ENCODE results near the gene CXXC5. TPM values are rescaled to one million over a fixed set of nuclear protein-coding genes. Genes with fewer than 3 reads are reported as not detected.
A peak's percentile ranks its signal among the peaks of the same experiment; 100 is the strongest.

The CXXC5 gene
- total RNA-seq, 1 donor from 2014 or later: 151 TPM

DNA sequence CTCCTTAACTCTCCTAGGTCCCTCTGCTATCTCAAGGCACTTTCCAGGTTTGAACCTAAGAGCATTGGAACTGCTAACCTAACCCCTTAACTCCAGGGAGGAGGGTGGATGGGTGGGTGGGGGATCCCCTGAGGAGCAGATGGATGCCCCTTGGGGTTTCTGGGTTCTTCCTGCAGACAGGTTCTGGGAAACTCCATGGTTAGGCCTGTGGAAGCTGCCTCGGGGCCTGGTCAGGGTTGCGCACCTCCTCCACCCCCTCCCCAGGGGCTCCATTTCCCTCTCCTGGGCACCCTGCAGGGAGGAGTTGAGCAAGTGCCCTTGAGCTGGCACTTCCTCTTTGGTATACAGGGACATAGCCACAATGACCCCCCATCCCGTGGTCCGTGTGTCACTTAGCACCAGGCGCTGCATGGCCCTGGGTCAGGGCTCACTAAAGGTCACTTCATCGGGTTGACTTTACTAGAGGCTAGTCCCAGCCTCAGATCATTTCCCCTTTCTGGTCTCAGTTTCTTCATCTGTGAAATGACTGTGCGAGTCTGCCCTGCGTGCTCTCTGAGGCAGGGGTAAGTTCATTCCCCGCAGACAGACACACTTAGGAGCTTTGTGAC lies 16.0 kb downstream of the CXXC5 start:
- Histone ChIP-seq H4K20me1 (ENCODE audit: insufficient read depth, low read length) (peaks cover 72% of the 10 kb centered on the region), H3K27ac (ENCODE audit: low read depth, low read length) (no peak overlapping the region), H3K9ac (ENCODE audit: low read length) (no peak overlapping the region), H3K9me3 (ENCODE audit: insufficient read depth, low read depth, low read length) (no peaks in the 10 kb centered on the region), H3K79me2 (ENCODE audit: insufficient read depth, low read length) (peaks cover 95% of the 10 kb centered on the region), H3K36me3 (ENCODE audit: insufficient read depth, low read length) (no peaks in the 10 kb centered on the region), H2AFZ (ENCODE audit: low read depth, low read length) (no peak overlapping the region), H3K4me3 (ENCODE audit: insufficient read depth, low read depth, low read length) (no peak overlapping the region), H3K27me3 (ENCODE audit: insufficient read depth, low read length) (no peaks in the 10 kb centered on the region), H3K4me2 (ENCODE audit: low read length) (no peak overlapping the region), H3K4me1 (ENCODE audit: insufficient read depth, low read length) (peaks cover 73% of the 10 kb centered on the region)
- Mint-ChIP-seq H3K27ac (ENCODE audit: unreplicated experiment) (no peak overlapping the region), H3K4me1 (ENCODE audit: low read depth, unreplicated experiment) (peaks cover 54% of the 10 kb centered on the region), H3K27me3 (ENCODE audit: low read depth, unreplicated experiment) (no peaks in the 10 kb centered on the region), H3K9me3 (ENCODE audit: unreplicated experiment) (no peaks in the 10 kb centered on the region), H3K36me3 (ENCODE audit: low read depth, unreplicated experiment) (peaks cover 2% of the 10 kb centered on the region), H3K4me3 (ENCODE audit: unreplicated experiment) (peak overlapping the region; percentile 50)
- TF ChIP-seq EZH2 (IDR thresholded peaks at IDR 0.05; ENCODE audit: insufficient read depth, low read length): no peak
- TF ChIP-seq, protein P1, sequence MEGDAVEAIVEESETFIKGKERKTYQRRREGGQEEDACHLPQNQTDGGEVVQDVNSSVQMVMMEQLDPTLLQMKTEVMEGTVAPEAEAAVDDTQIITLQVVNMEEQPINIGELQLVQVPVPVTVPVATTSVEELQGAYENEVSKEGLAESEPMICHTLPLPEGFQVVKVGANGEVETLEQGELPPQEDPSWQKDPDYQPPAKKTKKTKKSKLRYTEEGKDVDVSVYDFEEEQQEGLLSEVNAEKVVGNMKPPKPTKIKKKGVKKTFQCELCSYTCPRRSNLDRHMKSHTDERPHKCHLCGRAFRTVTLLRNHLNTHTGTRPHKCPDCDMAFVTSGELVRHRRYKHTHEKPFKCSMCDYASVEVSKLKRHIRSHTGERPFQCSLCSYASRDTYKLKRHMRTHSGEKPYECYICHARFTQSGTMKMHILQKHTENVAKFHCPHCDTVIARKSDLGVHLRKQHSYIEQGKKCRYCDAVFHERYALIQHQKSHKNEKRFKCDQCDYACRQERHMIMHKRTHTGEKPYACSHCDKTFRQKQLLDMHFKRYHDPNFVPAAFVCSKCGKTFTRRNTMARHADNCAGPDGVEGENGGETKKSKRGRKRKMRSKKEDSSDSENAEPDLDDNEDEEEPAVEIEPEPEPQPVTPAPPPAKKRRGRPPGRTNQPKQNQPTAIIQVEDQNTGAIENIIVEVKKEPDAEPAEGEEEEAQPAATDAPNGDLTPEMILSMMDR (IDR thresholded peaks at IDR 0.05; ENCODE audit: insufficient read depth, low read depth, low read length): no peak
- no peak for FAIRE-seq
- no peak for DNase-seq (ENCODE audit: low read depth)

DNA sequence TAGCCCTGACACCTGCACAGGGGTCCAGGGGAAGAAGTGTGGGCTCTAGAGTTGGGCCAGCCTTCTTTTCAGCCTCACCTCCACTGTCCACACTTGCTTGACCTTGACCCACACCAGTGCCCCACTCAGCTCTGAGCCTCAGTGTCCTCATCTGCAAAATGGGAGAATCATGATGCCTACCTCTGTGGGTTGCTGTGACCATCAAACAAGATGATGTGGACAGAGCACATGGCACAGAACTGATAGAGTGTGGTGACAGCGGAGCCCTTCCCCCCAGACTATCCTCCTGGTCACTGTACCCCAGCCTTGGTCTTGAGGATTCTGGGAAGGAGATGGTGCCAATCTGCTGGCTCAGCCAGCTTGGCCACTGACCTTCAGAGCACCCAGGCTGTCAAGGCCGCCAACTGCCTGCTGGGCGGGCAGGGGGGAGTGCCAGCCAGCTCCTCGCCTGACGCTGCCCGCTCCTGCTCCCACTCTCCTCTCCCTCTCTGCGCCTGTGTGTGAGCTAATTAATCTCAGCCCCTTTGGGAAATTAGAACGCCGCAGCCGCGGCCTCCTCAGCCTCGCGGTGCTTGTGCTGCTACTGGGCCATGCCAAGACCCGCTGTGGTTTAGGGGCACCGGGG lies 16.7 kb downstream of the CXXC5 start:
- Histone ChIP-seq H4K20me1 (ENCODE audit: insufficient read depth, low read length) (peaks cover 75% of the 10 kb centered on the region), H2AFZ (ENCODE audit: low read depth, low read length) (no peak overlapping the region), H3K9ac (ENCODE audit: low read length) (no peak overlapping the region), H3K79me2 (ENCODE audit: insufficient read depth, low read length) (peaks cover 96% of the 10 kb centered on the region), H3K36me3 (ENCODE audit: insufficient read depth, low read length) (no peaks in the 10 kb centered on the region), H3K27ac (ENCODE audit: low read depth, low read length) (no peak overlapping the region), H3K9me3 (ENCODE audit: insufficient read depth, low read depth, low read length) (no peaks in the 10 kb centered on the region), H3K4me1 (ENCODE audit: insufficient read depth, low read length) (peaks cover 73% of the 10 kb centered on the region), H3K4me2 (ENCODE audit: low read length) (no peak overlapping the region), H3K4me3 (ENCODE audit: insufficient read depth, low read depth, low read length) (no peak overlapping the region), H3K27me3 (ENCODE audit: insufficient read depth, low read length) (no peaks in the 10 kb centered on the region)
- DNase-seq (ENCODE audit: low read depth): no peak
- Mint-ChIP-seq H3K27ac (ENCODE audit: unreplicated experiment) (no peak overlapping the region), H3K27me3 (ENCODE audit: low read depth, unreplicated experiment) (no peaks in the 10 kb centered on the region), H3K36me3 (ENCODE audit: low read depth, unreplicated experiment) (peaks cover 2% of the 10 kb centered on the region), H3K4me3 (ENCODE audit: unreplicated experiment) (no peak overlapping the region), H3K9me3 (ENCODE audit: unreplicated experiment) (no peaks in the 10 kb centered on the region), H3K4me1 (ENCODE audit: low read depth, unreplicated experiment) (peaks cover 56% of the 10 kb centered on the region)
- no peak for FAIRE-seq
- no peak for TF ChIP-seq EZH2 (IDR thresholded peaks at IDR 0.05; ENCODE audit: insufficient read depth, low read length)
- TF ChIP-seq, protein P1 (IDR thresholded peaks at IDR 0.05; ENCODE audit: insufficient read depth, low read depth, low read length): no peak

DNA sequence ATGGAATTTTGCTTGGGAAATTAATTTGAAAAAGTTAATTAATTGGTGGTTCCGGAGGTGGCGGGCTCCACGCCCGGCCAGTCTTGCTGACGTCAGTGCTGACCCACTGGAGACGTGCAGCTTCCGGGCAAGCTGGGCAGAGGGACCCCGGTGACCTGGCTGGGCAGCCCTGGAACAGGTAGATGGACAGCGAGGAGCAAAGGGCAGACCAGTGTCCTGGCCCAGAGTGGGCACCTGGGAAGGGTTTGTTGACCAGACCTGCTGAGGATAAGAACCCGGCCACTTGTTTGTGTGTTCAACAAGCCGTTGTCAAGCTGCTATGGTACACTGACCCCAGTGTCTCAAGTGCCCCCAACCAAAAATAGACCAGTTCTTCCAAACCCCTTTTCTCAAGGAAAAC lies 17.5 kb downstream of the CXXC5 start:
- Histone ChIP-seq H3K4me1 (ENCODE audit: insufficient read depth, low read length) (peaks cover 73% of the 10 kb centered on the region), H3K9me3 (ENCODE audit: insufficient read depth, low read depth, low read length) (no peaks in the 10 kb centered on the region), H3K27ac (ENCODE audit: low read depth, low read length) (no peak overlapping the region), H3K4me3 (ENCODE audit: insufficient read depth, low read depth, low read length) (no peak overlapping the region), H3K4me2 (ENCODE audit: low read length) (no peak overlapping the region), H3K79me2 (ENCODE audit: insufficient read depth, low read length) (peaks cover 96% of the 10 kb centered on the region), H4K20me1 (ENCODE audit: insufficient read depth, low read length) (peaks cover 82% of the 10 kb centered on the region), H3K36me3 (ENCODE audit: insufficient read depth, low read length) (no peaks in the 10 kb centered on the region), H3K9ac (ENCODE audit: low read length) (no peak overlapping the region), H2AFZ (ENCODE audit: low read depth, low read length) (no peak overlapping the region), H3K27me3 (ENCODE audit: insufficient read depth, low read length) (no peaks in the 10 kb centered on the region)
- DNase-seq (ENCODE audit: low read depth) (no peak), FAIRE-seq (no peak)
- H3K4me3 Mint-ChIP-seq (ENCODE audit: unreplicated experiment): no peak overlapping the region
- TF ChIP-seq, protein P1 (IDR thresholded peaks at IDR 0.05; ENCODE audit: insufficient read depth, low read depth, low read length): no peak
- TF ChIP-seq EZH2 (IDR thresholded peaks at IDR 0.05; ENCODE audit: insufficient read depth, low read length): no peak
- H3K4me1 Mint-ChIP-seq (ENCODE audit: low read depth, unreplicated experiment): peaks cover 57% of the 10 kb centered on the region
- H3K9me3 Mint-ChIP-seq (ENCODE audit: unreplicated experiment): no peaks in the 10 kb centered on the region
- H3K27me3 Mint-ChIP-seq (ENCODE audit: low read depth, unreplicated experiment): no peaks in the 10 kb centered on the region
- peaks cover 5% of the 10 kb centered on the region for H3K36me3 Mint-ChIP-seq (ENCODE audit: low read depth, unreplicated experiment)
- H3K27ac Mint-ChIP-seq (ENCODE audit: unreplicated experiment): no peak overlapping the region
